ENCODE data around the gene ASCL2.

The ASCL2 gene

DNA sequence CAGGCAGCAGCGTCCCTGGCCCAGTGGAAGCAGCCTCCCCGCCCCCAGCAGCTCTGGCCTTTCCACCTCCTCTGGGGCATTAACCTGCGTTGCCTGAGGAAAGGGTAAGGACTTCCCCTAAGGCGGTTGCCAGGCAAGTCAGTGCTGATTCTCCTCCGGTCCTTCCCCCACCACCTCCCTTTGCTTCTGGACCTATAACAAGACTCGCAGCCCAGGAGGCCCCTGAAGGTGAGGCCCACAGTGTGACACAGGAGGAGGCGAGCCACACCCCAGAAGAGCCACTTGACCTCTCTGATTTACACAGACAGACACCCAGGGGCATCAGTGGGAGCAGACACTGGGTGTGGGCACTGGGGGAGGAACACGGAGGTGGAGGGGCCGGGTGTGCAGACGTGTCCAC is 35.4 kb downstream of the ASCL2 start:
- DNase-seq (ENCODE audit: low read depth in 2 of 2) = no peak

DNA sequence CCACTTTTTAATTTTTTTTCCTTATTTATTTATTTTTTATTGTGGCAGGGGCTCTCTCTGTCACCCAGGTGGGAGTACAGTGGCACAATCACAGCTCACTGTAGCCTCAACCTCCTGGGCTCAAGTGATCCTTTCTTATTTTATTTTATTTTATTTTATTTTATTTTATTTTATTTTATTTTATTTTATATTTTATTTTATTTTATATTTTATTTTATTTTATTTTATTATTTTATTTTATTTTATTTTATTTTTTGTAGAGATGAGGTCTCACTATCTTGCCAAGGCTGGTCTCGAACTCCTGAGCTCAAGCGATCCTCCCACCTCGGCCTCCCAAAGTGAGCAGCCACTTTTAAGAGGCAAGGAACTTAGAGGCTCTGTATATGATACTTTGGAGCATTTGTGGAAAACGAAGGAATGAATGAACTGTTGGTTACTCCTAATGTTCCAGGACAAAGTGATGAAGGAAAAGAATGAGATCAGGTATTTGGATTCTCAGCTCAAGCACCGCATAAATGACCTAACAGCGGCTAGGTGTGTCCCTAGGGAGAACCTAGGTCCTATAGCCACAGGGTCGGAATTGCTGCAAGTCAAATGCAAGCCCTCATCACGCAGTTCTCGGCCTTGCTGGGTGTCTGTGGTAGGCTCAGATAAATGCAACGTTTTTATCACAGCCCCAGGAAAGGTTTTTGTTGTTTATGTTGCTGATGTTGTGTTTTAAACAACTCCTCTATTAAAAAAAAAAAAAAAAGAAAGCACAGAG is 36.5 kb downstream of the ASCL2 start:
- DNase-seq (ENCODE audit: low read depth in 2 of 2) = no peak

DNA sequence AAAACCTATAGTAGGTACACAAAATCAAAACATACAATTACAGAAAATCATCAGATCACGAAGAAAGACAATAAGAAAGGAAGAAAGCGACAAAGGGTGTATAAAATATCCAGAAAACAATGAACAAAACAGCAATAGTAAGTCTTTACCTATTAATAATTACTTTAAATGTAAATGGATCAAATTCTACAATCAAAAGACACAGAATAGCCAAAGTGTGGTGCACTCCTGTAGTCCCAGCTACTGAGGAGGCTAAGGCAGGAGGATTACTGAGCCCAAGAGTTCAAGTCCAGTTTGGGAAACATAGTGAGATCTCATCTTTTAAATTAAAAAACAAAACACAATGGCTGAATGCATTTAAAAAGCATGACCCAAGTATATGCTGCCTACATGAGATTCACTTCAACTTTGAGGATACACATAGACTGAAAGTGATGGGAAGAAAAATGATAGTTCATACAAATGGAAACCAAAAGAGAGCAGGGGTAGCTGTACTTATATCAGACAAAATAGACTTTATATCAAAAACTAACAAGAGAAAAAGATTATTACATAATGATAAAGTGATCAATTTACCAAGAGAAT is 40.6 kb downstream of the ASCL2 start:
- DNase-seq (ENCODE audit: low read depth in 2 of 2) = no peak

DNA sequence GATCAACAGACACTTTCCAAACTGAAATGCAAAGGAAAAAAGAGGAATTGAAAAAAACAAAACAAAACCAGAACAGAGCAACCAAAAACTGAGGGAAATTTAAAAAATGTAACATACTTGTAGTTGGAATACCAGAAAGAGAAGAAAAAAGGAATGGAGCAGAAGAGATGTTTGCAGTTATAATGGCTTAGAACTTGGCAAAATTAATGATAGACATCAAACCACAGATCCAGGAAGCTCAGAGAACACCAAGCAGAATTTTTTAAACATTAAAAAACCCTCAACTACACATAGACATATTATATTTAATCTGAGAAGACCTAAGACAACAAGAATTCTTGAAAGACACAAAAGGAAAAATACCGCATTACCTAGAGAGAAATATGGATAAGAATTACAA is 46.1 kb downstream of the ASCL2 start:
- no peak for DNase-seq (ENCODE audit: low read depth in 2 of 2)

DNA sequence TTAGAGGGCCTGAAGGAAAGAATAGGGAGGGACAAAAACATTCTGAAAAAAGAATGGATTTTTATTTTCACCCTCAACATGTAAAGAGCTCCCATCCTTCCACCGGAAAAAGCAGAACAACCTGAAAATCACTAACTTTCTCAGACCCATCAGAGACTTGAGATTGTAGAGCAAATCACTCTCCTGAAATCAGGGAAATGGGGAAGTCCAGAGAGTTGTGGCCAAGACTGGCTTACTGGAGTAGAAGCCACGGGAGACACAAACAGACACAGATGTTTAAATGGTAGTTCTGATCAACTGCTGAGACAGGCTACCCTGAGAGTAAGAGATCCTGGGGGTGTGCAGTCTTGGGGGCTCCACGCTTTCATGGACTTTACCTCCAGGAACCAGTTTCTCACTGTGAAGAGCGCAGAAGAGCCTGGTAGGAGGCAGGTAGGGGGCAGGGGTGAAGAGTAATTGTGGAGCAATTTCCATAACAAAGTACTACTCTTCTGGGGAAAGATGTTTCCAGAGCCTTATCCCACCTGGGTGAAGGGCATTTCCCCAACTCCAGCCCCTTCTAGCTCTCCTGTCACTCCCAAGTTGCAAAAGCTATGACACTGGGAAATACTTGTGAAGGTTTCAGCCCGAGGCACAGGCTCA is 47.1 kb downstream of the ASCL2 start:
- no peak for DNase-seq (ENCODE audit: low read depth in 2 of 2)

DNA sequence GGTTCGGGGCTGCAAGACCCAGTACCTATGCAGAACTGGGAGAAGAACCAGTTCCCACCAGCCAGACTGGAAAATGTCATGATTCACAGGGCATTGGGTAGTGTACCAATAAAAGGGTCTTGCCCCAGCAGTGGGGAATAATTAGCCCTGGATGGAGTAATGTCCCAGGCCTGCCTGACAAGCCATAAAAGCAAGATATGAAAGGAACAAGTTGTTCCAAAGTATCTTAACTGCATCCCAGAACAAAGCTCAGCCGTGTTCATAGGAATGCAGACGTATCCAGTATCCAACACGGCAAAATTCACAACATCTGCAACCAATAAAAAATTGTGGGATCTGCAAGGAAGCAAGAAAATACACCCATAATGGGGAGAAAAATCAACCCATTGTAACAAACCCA is 47.9 kb downstream of the ASCL2 start:
- DNase-seq (ENCODE audit: low read depth in 2 of 2) = no peak

DNA sequence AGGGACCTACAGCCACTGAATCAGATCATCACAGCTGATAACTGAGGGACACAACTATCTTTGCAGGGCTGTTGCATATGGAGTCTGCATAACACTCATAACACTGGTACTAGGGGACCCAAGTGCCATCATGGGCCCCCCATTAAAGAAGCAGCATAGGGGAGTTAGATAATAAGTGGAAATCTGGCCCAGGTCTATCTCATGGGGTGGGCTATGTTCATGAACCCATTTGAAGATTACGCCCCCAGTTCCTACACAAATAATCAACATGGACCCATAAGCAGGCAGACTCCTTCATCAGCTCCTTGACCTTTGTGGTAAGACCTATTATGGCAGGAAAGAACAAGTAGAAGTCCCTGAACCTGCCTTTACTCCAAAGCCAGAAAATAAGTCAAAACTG is 48.8 kb downstream of the ASCL2 start:
- no peak for DNase-seq (ENCODE audit: low read depth in 2 of 2)

DNA sequence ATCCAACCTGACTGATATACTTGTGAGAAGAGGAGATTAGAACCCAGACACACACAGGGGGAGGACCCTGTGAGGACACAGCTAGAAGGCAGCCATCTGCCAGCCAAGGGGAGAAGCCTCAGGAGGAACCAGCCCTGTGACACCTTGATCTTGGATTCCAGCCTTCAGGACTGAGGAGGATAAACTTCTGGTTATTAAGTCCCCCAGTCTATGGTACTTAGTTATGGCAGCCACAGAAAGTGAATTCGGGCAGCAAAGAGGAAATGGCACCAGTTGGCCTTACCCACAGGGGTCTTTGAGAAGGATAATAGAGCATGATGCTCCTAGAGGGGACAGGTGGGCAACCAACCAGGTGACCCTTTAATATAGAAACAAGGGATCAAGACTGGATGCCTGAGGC is 49.4 kb downstream of the ASCL2 start:
- no peak for DNase-seq (ENCODE audit: low read depth in 2 of 2)

DNA sequence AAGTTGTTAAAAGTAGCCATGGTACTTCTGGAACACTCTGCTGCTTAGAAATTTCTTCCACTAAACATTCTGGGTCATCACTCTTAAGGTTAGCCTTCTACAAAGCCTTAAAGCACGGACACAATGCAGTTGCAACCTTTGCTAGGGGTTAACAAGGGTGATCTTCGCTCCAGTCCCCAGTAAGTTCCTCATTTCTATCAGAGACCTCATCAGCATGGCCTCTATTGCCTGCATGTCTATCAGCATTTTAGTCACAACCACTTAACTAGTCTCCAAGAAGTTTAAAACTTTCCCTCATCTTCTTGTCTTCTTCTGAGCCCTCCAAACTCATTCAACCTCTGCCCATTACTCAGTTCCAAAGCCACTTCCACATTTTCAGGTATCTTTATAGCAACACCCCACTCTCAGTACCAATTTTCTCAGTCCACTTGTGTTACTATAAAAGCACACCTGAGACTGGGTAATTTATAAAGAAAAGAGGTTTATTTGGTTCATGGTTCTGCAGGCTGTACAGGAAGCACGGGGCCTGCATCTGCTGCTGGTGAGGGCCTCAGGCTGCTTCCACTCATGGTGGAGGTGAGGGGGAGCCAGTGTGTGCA is 50.1 kb downstream of the ASCL2 start:
- no peak for DNase-seq (ENCODE audit: low read depth in 2 of 2)

DNA sequence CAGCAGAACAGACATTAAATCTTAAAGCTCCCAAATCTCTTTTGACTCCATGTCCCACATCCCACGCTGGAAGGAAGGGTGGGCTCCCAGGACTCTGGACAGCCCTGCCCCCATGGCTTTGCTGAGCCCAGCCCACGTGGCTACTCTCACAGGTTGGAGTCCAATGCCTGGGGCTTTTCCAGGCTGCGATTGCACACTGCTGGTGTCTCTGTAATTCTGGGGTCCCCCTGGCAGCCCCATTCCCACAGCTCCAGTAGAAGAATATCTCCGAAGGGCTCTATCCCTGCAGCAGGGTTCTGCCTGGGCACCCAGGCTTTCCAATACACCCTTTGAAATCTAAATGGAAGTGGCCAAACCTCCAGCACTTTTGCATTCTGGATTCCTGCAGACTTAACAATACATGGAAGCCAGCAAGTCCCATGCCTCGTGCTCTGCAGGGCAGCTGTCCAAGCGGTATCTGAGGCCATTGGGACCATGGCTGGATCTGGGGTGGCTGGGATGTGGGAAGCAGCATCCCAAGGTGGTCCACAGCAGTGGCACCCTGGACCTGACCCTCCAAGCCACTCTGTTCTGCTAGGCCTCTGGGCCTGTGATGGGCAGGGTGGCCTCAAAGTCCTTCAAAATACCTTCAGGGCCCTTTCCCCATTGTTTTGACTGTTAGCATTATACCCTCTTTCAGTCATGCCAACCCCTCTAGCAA is 50.9 kb downstream of the ASCL2 start:
- no peak for DNase-seq (ENCODE audit: low read depth in 2 of 2)

Data from stimulated activated CD4-positive, alpha-beta T cell treated with anti-CD3 and anti-CD28 coated beads, Interleukin-4, amount 100 ng/mL, for 48 hours (primary cell).